GM23338 (cell line): Measurements from ENCODE around the gene CEP72. TPM values are rescaled to one million over a fixed set of nuclear protein-coding genes. Genes with fewer than 3 reads are reported as not detected.

Experiments
- ATAC-seq: fragments of 200-7000 bp; cut with Tn5 transposase; 3 replicates; pipeline ENCODE4 v1.9.1; 2020
- DNase-seq: peaks from one replicate; pipeline ENCODE4 v3.0.0-alpha.2; 2015; ENCODE audit warnings: low spot score
- H2AFZ ChIP-seq: fragments of 200-600 bp; sonication (generic); 2 replicates; pipeline ENCODE4 v1.8.0; 2016; ENCODE audit warnings: antibody characterized with exemption, mild to moderate bottlenecking, moderate library complexity
- H3F3A ChIP-seq: fragments of 200-600 bp; sonication (generic); replicated peaks from 2 replicates; pipeline ENCODE4 v1.8.0; 2017; ENCODE audit warnings: antibody characterized with exemption, mixed run types, low read depth
- H3K27ac ChIP-seq: fragments of 200-600 bp; sonication (generic); 2 replicates; pipeline ENCODE4 v1.6.1; 2016; ENCODE audit warnings: low read depth
- H3K27me3 ChIP-seq: fragments of 200-600 bp; sonication (generic); 2 replicates; pipeline ENCODE4 v1.8.0; 2016; ENCODE audit warnings: mild to moderate bottlenecking, mixed run types, moderate library complexity; ENCODE audit not compliant: insufficient read depth
- H3K36me3 ChIP-seq: fragments of 200-600 bp; sonication (generic); 2 replicates; pipeline ENCODE4 v1.8.0; 2016; ENCODE audit warnings: mild to moderate bottlenecking; ENCODE audit not compliant: insufficient read depth
- H3K4me1 ChIP-seq: fragments of 200-600 bp; sonication (generic); 2 replicates; pipeline ENCODE4 v1.8.0; 2016; ENCODE audit warnings: mild to moderate bottlenecking, moderate library complexity; ENCODE audit not compliant: insufficient read depth
- H3K4me2 ChIP-seq: fragments of 200-600 bp; sonication (generic); 2 replicates; pipeline ENCODE4 v1.7.1; 2017; ENCODE audit warnings: mixed run types
- H3K4me3 ChIP-seq: fragments of 200-600 bp; sonication (generic); 2 replicates; pipeline ENCODE4 v1.6.1; 2016; ENCODE audit warnings: mixed run types
- H3K79me2 ChIP-seq: fragments of 200-600 bp; sonication (generic); replicated peaks from 2 replicates; pipeline ENCODE4 v1.8.0; 2017; ENCODE audit warnings: mild to moderate bottlenecking; ENCODE audit not compliant: insufficient read depth
- H3K9me2 ChIP-seq: fragments of 200-600 bp; sonication (generic); 2 replicates; pipeline ENCODE4 v1.8.0; 2017; ENCODE audit not compliant: insufficient read depth
- H4K20me1 ChIP-seq: fragments of 200-600 bp; sonication (generic); replicated peaks from 2 replicates; pipeline ENCODE4 v1.8.0; 2017; ENCODE audit warnings: mild to moderate bottlenecking; ENCODE audit not compliant: insufficient read depth
- H3K27ac Mint-ChIP-seq: 2 replicates; pipeline ENCODE4 v1.8.0; 2020; ENCODE audit warnings: inconsistent platforms, mild to moderate bottlenecking, moderate library complexity, mixed read lengths
- H3K27me3 Mint-ChIP-seq: 3 replicates; pipeline ENCODE4 v1.8.0; 2022; ENCODE audit warnings: low read depth, mild to moderate bottlenecking, moderate library complexity, mixed read lengths, inconsistent platforms; ENCODE audit not compliant: insufficient read depth, poor library complexity
- H3K36me3 Mint-ChIP-seq: 3 replicates; pipeline ENCODE4 v1.8.0; 2021; ENCODE audit warnings: low read depth, mild to moderate bottlenecking, inconsistent platforms, moderate library complexity, mixed read lengths
- H3K4me1 Mint-ChIP-seq: 3 replicates; pipeline ENCODE4 v1.8.0; 2020; ENCODE audit warnings: mild to moderate bottlenecking, inconsistent platforms, mixed read lengths
- H3K4me3 Mint-ChIP-seq: 3 replicates; pipeline ENCODE4 v1.8.0; 2021; ENCODE audit warnings: moderate library complexity, mild to moderate bottlenecking, inconsistent platforms, mixed read lengths
- H3K9me3 Mint-ChIP-seq: 3 replicates; pipeline ENCODE4 v1.8.0; 2020; ENCODE audit warnings: moderate library complexity, mild to moderate bottlenecking, inconsistent platforms, mixed read lengths
- CREB1 ChIP-seq: fragments of 250-450 bp; sonication (Bioruptor Pico); IDR thresholded peaks from 2 replicates; pipeline ENCODE4 v1.5.0; 2020; ENCODE audit warnings: low read depth, mild to moderate bottlenecking, moderate library complexity
- ETS1 ChIP-seq: IDR thresholded peaks from 2 replicates; pipeline ENCODE4 v1.6.1; 2016; ENCODE audit warnings: antibody characterized with exemption
- EZH2 ChIP-seq: fragments of 200-600 bp; sonication (generic); IDR thresholded peaks from one replicate; pipeline ENCODE4 v1.8.0; 2017; ENCODE audit warnings: antibody characterized with exemption, mild to moderate bottlenecking, low read depth; ENCODE audit not compliant: unreplicated experiment
- EZH2phosphoT487 ChIP-seq: fragments of 200-600 bp; sonication (generic); IDR thresholded peaks from one replicate; pipeline ENCODE4 v1.8.1; 2018; ENCODE audit warnings: antibody characterized with exemption; ENCODE audit not compliant: unreplicated experiment
- NANOG ChIP-seq: IDR thresholded peaks from 2 replicates; pipeline ENCODE4 v1.6.1; 2016; ENCODE audit warnings: antibody characterized with exemption, borderline replicate concordance
- POLR2AphosphoS5 ChIP-seq: IDR thresholded peaks from 2 replicates; pipeline ENCODE4 v1.6.1; 2016; ENCODE audit warnings: antibody characterized with exemption, low read depth
- ZNF114 ChIP-seq: fragments of 250-450 bp; sonication (Bioruptor Pico); IDR thresholded peaks from 2 replicates; pipeline ENCODE4 v1.5.0; 2020; ENCODE audit warnings: mild to moderate bottlenecking, moderate library complexity
- ZNF331 ChIP-seq: fragments of 250-450 bp; sonication (Bioruptor Pico); IDR thresholded peaks from 2 replicates; pipeline ENCODE4 v1.5.0; 2020; ENCODE audit warnings: low read depth, mild to moderate bottlenecking, moderate library complexity
- polyA plus RNA-seq: library from polyadenylated mRNA; unstranded; fragments of >200 nt; fragmentation: Nextera tagmentation; extraction: Ambion mirVana; gene quantifications from 2 replicates; pipeline ENCODE4 v1.2.1, GENCODE V29; 2016
- total RNA-seq: library from RNA; depleted of rRNA; stranded (reverse); fragments of >200 nt; shearing (Covaris generic); gene quantifications from 2 replicates; pipeline ENCODE4 v1.2.3, GENCODE V29; 2014
- TF ChIP-seq, protein P1 (sequence below): IDR thresholded peaks from one replicate; pipeline ENCODE4 v1.6.1; 2018; ENCODE audit warnings: antibody characterized with exemption; ENCODE audit not compliant: unreplicated experiment
- TF ChIP-seq, protein P2 (sequence below), 2 experiments: fragments of 200-600 bp in 1 of 2; sonication (generic) in 1 of 2; conservative IDR thresholded peaks; 2 replicates each; pipeline versions ENCODE4 v1.5.1 to v1.6.1; 2016 to 2017; ENCODE audit warnings: antibody characterized with exemption in 2 of 2, low read depth in 2 of 2, mild to moderate bottlenecking in 2 of 2, moderate library complexity in 1 of 2

CEP72 gene
- total and polyA plus RNA-seq, 2 experiments from 2014 or later, result 15.5 to 27.1 TPM

- H3K27me3 ChIP-seq, result peaks cover 14% of the 10 kb centered on the region
- H2AFZ ChIP-seq, result 0 out of 2 replicates have a peak overlapping the region, but pooled peaks have one; percentile 14
- Mint-ChIP-seq H3K4me1 (no peaks in the 10 kb centered on the region; the same call in 1 of the 3 replicates), H3K9me3 (no peaks in the 10 kb centered on the region; the same call in 1 of the 3 replicates), H3K4me3 (no peak overlapping the region), H3K27ac (no peak overlapping the region), H3K36me3 (no peaks in the 10 kb centered on the region; the same call in 2 of the 3 replicates), H3K27me3 (peaks cover 15% of the 10 kb centered on the region)
- no peak for TF ChIP-seq EZH2phosphoT487
- TF ChIP-seq NANOG, result no peak
- TF ChIP-seq POLR2AphosphoS5, result no peak
- no peak for TF ChIP-seq ZNF114
- no peak for TF ChIP-seq CREB1 (CRISPR knock-in tag)
- TF ChIP-seq ZNF331, result no peak
- TF ChIP-seq, protein P1, sequence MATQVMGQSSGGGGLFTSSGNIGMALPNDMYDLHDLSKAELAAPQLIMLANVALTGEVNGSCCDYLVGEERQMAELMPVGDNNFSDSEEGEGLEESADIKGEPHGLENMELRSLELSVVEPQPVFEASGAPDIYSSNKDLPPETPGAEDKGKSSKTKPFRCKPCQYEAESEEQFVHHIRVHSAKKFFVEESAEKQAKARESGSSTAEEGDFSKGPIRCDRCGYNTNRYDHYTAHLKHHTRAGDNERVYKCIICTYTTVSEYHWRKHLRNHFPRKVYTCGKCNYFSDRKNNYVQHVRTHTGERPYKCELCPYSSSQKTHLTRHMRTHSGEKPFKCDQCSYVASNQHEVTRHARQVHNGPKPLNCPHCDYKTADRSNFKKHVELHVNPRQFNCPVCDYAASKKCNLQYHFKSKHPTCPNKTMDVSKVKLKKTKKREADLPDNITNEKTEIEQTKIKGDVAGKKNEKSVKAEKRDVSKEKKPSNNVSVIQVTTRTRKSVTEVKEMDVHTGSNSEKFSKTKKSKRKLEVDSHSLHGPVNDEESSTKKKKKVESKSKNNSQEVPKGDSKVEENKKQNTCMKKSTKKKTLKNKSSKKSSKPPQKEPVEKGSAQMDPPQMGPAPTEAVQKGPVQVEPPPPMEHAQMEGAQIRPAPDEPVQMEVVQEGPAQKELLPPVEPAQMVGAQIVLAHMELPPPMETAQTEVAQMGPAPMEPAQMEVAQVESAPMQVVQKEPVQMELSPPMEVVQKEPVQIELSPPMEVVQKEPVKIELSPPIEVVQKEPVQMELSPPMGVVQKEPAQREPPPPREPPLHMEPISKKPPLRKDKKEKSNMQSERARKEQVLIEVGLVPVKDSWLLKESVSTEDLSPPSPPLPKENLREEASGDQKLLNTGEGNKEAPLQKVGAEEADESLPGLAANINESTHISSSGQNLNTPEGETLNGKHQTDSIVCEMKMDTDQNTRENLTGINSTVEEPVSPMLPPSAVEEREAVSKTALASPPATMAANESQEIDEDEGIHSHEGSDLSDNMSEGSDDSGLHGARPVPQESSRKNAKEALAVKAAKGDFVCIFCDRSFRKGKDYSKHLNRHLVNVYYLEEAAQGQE, result no peak
- no peaks in the 10 kb centered on the region for H3K79me2 ChIP-seq
- H3K4me2 ChIP-seq, result no peak overlapping the region
- no peaks in the 10 kb centered on the region for H4K20me1 ChIP-seq
- DNase-seq, result no peak
- H3F3A ChIP-seq, result no peaks in the 10 kb centered on the region
- no peaks in the 10 kb centered on the region for H3K9me2 ChIP-seq
- no peak overlapping the region for H3K4me3 ChIP-seq
- H3K36me3 ChIP-seq, result no peaks in the 10 kb centered on the region
- no peaks in the 10 kb centered on the region for H3K4me1 ChIP-seq
- ATAC-seq, result no peak; the same call in 2 of the 3 replicates
- no peak overlapping the region for H3K27ac ChIP-seq
Measured at GRCh38 chr5:568061-568781, 43.9 kb upstream of the CEP72 start.

DNA sequence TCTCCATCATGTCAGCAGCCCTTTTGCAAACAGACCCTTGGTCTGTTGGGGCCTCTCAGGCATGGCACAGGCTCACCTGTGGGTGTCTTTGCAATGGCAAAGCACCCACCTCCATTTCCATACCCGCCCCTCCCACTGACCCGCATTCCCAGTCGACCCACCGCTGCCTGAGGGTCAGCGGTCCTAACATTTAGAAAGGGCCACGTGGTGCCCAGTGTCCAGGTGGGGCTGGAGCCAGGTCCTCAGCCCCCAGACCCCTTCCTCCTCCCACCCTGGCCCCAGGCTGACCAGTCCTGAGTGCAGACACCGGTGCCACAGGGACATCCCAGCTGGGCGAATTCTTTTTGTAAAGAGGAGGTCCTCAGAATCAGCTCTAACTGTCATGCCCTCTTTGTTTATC lies 43.3 kb upstream of the CEP72 start:
- no peaks in the 10 kb centered on the region for H3F3A ChIP-seq
- Mint-ChIP-seq H3K27me3 (peaks cover 17% of the 10 kb centered on the region), H3K9me3 (no peaks in the 10 kb centered on the region; the same call in 1 of the 3 replicates), H3K27ac (no peak overlapping the region), H3K4me3 (no peak overlapping the region), H3K4me1 (no peaks in the 10 kb centered on the region; the same call in 1 of the 3 replicates), H3K36me3 (no peaks in the 10 kb centered on the region; the same call in 2 of the 3 replicates)
- no peaks in the 10 kb centered on the region for H3K79me2 ChIP-seq
- H3K9me2 ChIP-seq, result no peaks in the 10 kb centered on the region
- no peak overlapping the region for H3K4me3 ChIP-seq
- no peaks in the 10 kb centered on the region; the same call in 1 of the 2 replicates for H3K4me1 ChIP-seq
- no peak for DNase-seq
- H3K4me2 ChIP-seq, result no peak overlapping the region
- ATAC-seq, result no peak
- no peaks in the 10 kb centered on the region for H3K36me3 ChIP-seq
- peaks cover 14% of the 10 kb centered on the region for H3K27me3 ChIP-seq
- H2AFZ ChIP-seq, result no peak overlapping the region
- H4K20me1 ChIP-seq, result no peaks in the 10 kb centered on the region
- H3K27ac ChIP-seq, result no peak overlapping the region
- TF ChIP-seq, protein P2, sequence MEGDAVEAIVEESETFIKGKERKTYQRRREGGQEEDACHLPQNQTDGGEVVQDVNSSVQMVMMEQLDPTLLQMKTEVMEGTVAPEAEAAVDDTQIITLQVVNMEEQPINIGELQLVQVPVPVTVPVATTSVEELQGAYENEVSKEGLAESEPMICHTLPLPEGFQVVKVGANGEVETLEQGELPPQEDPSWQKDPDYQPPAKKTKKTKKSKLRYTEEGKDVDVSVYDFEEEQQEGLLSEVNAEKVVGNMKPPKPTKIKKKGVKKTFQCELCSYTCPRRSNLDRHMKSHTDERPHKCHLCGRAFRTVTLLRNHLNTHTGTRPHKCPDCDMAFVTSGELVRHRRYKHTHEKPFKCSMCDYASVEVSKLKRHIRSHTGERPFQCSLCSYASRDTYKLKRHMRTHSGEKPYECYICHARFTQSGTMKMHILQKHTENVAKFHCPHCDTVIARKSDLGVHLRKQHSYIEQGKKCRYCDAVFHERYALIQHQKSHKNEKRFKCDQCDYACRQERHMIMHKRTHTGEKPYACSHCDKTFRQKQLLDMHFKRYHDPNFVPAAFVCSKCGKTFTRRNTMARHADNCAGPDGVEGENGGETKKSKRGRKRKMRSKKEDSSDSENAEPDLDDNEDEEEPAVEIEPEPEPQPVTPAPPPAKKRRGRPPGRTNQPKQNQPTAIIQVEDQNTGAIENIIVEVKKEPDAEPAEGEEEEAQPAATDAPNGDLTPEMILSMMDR (conservative IDR thresholded peaks at IDR 0.05; ENCODE audit: low read depth in 2 of 2), result no peak
- TF ChIP-seq EZH2 (no peak), CREB1 (CRISPR knock-in tag) (no peak), NANOG (no peak), ETS1 (no peak)
- TF ChIP-seq, protein P1, result no peak
